H9 (cell line): ENCODE measurements around the gene ADCY5. TPM values are rescaled to one million over a fixed set of nuclear protein-coding genes. Genes with fewer than 3 reads are reported as not detected.

Source experiments
- DNase-seq: peaks from one replicate; pipeline ENCODE4 v3.0.0-alpha.2; 2017
- H2AFZ ChIP-seq: one replicate; pipeline ENCODE4 v1.6.1; 2013; ENCODE audit warnings: mild to moderate bottlenecking, low read length, control low read depth, moderate library complexity
- H2AK5ac ChIP-seq: 2 replicates; pipeline ENCODE4 v1.6.1; 2013; ENCODE audit warnings: low read length, control low read depth, mixed read lengths; ENCODE audit not compliant: insufficient read length
- H2BK120ac ChIP-seq: one replicate; pipeline ENCODE4 v1.6.1; 2013; ENCODE audit warnings: low read depth, mild to moderate bottlenecking, low read length, control low read depth, inconsistent platforms; ENCODE audit not compliant: poor library complexity, severe bottlenecking
- H2BK12ac ChIP-seq: 2 replicates; pipeline ENCODE4 v1.6.1; 2013; ENCODE audit warnings: low read length, control low read depth, mixed read lengths, low read depth; ENCODE audit not compliant: insufficient read length
- H2BK15ac ChIP-seq: 2 replicates; pipeline ENCODE4 v1.6.1; 2013; ENCODE audit warnings: low read depth, low read length, control low read depth
- H2BK20ac ChIP-seq: one replicate; pipeline ENCODE4 v1.6.1; 2013; ENCODE audit warnings: low read depth, mild to moderate bottlenecking, low read length, control low read depth, inconsistent platforms; ENCODE audit not compliant: poor library complexity, severe bottlenecking
- H2BK5ac ChIP-seq: 2 replicates; pipeline ENCODE4 v1.6.1; 2013; ENCODE audit warnings: low read length, control low read depth, mixed read lengths; ENCODE audit not compliant: insufficient read length
- H3K14ac ChIP-seq: 2 replicates; pipeline ENCODE4 v1.6.1; 2013; ENCODE audit warnings: low read length, control low read depth; ENCODE audit not compliant: insufficient read depth
- H3K18ac ChIP-seq: 2 replicates; pipeline ENCODE4 v1.6.1; 2013; ENCODE audit warnings: low read depth, mild to moderate bottlenecking, mixed read lengths, low read length, control low read depth; ENCODE audit not compliant: insufficient read length
- H3K23ac ChIP-seq: 2 replicates; pipeline ENCODE4 v1.6.1; 2013; ENCODE audit warnings: low read length, control low read depth, mixed read lengths, low read depth; ENCODE audit not compliant: insufficient read length
- H3K23me2 ChIP-seq: 2 replicates; pipeline ENCODE4 v1.6.1; 2013; ENCODE audit warnings: low read depth, mild to moderate bottlenecking, mixed read lengths, low read length, control low read depth; ENCODE audit not compliant: insufficient read length, poor library complexity, severe bottlenecking
- H3K27ac ChIP-seq: 2 replicates; pipeline ENCODE4 v1.5.1; 2013; ENCODE audit warnings: low read length, control low read depth, mixed read lengths, low read depth; ENCODE audit not compliant: insufficient read length
- H3K27me3 ChIP-seq: 2 replicates; pipeline ENCODE4 v1.6.1; 2013; ENCODE audit warnings: low read length, control low read depth, inconsistent platforms; ENCODE audit not compliant: insufficient read depth
- H3K4ac ChIP-seq: 2 replicates; pipeline ENCODE4 v1.6.1; 2013; ENCODE audit warnings: low read depth, mild to moderate bottlenecking, control low read depth, inconsistent platforms, low read length, moderate library complexity
- H3K4me1 ChIP-seq: 2 replicates; pipeline ENCODE4 v1.6.1; 2013; ENCODE audit warnings: low read length, control low read depth, inconsistent platforms; ENCODE audit not compliant: insufficient read depth
- H3K4me2 ChIP-seq: 2 replicates; pipeline ENCODE4 v1.6.1; 2013; ENCODE audit warnings: low read length, control low read depth, mixed read lengths; ENCODE audit not compliant: insufficient read length, insufficient read depth
- H3K56ac ChIP-seq: 2 replicates; pipeline ENCODE4 v1.6.1; 2013; ENCODE audit warnings: low read depth, mild to moderate bottlenecking, mixed read lengths, low read length, control low read depth; ENCODE audit not compliant: insufficient read length
- H3K79me1 ChIP-seq: 2 replicates; pipeline ENCODE4 v1.6.1; 2013; ENCODE audit warnings: low read depth, mild to moderate bottlenecking, moderate library complexity, low read length, control low read depth, inconsistent platforms; ENCODE audit not compliant: insufficient read depth, poor library complexity, severe bottlenecking
- H3K79me2 ChIP-seq: 2 replicates; pipeline ENCODE4 v1.6.1; 2013; ENCODE audit warnings: low read length, control low read depth, inconsistent platforms; ENCODE audit not compliant: insufficient read depth
- H3K9ac ChIP-seq: 2 replicates; pipeline ENCODE4 v1.6.1; 2013; ENCODE audit warnings: low read length, control low read depth, mixed read lengths; ENCODE audit not compliant: insufficient read length; ENCODE audit errors: extremely low read depth
- H3K9me3 ChIP-seq: one replicate; pipeline ENCODE4 v1.6.1; 2013; ENCODE audit warnings: low read depth, low read length, inconsistent platforms; ENCODE audit not compliant: control insufficient read depth
- H3T11ph ChIP-seq: one replicate; pipeline ENCODE4 v1.6.1; 2013; ENCODE audit warnings: mild to moderate bottlenecking, low read length, control low read depth, inconsistent platforms
- H4K20me1 ChIP-seq: one replicate; pipeline ENCODE4 v1.6.1; 2013; ENCODE audit not compliant: control insufficient read depth, insufficient read length, insufficient read depth
- H4K5ac ChIP-seq: 2 replicates; pipeline ENCODE4 v1.6.1; 2013; ENCODE audit warnings: low read depth, mild to moderate bottlenecking, mixed read lengths, low read length, control low read depth; ENCODE audit not compliant: insufficient read length
- H4K8ac ChIP-seq: replicated peaks from 2 replicates; pipeline ENCODE4 v1.6.1; 2013; ENCODE audit warnings: low read length, control low read depth, mixed read lengths, low read depth; ENCODE audit not compliant: insufficient read length
- H4K91ac ChIP-seq: 2 replicates; pipeline ENCODE4 v1.6.1; 2013; ENCODE audit warnings: low read depth, mild to moderate bottlenecking, moderate library complexity, mixed read lengths, low read length, control low read depth; ENCODE audit not compliant: insufficient read length
- H3K27ac Mint-ChIP-seq, 3 experiments: 2 replicates in 2 of 3; 3 replicates in 1 of 3; pipeline ENCODE4 v1.8.0; 2020 to 2021; ENCODE audit warnings: mixed read lengths in 3 of 3, mild to moderate bottlenecking in 1 of 3, moderate library complexity in 1 of 3
- H3K27me3 Mint-ChIP-seq: 2 replicates; pipeline ENCODE4 v1.8.0; 2021; ENCODE audit warnings: low read depth, mild to moderate bottlenecking, moderate library complexity, mixed read lengths
- H3K36me3 Mint-ChIP-seq, 3 experiments: 2 replicates in 2 of 3; 3 replicates in 1 of 3; pipeline ENCODE4 v1.8.0; 2020 to 2021; ENCODE audit warnings: low read depth in 3 of 3, mixed read lengths in 3 of 3; ENCODE audit not compliant: insufficient read depth in 1 of 3
- H3K4me1 Mint-ChIP-seq, 2 experiments: 2 replicates each; pipeline ENCODE4 v1.8.0; 2020; ENCODE audit warnings: mixed read lengths in 2 of 2
- H3K4me3 Mint-ChIP-seq, 2 experiments: 2 replicates in 1 of 2; 3 replicates in 1 of 2; pipeline ENCODE4 v1.8.0; 2020 to 2021; ENCODE audit warnings: mild to moderate bottlenecking in 2 of 2, mixed read lengths in 2 of 2, moderate library complexity in 1 of 2
- H3K9me3 Mint-ChIP-seq, 2 experiments: 2 replicates in 1 of 2; 3 replicates in 1 of 2; pipeline ENCODE4 v1.8.0; 2020; ENCODE audit warnings: mild to moderate bottlenecking in 2 of 2, mixed read lengths in 2 of 2, moderate library complexity in 1 of 2
- WGBS: extraction: QIAGEN DNeasy Blood & Tissue Kit; methylation state at CpG from one replicate; pipeline ENCODE4 v1.1.7; 2013; ENCODE audit warnings: missing lambda C conversion rate, low lambda C conversion rate, mixed read lengths; ENCODE audit not compliant: insufficient read length; ENCODE audit errors: extremely low coverage; 5-methylcytosine and 5-hydroxymethylcytosine counted together
- total RNA-seq: library from RNA; stranded (reverse); gene quantifications from 2 replicates; pipeline ENCODE4 v1.2.1, GENCODE V29; 2021
- TF ChIP-seq, protein P1 (sequence below): fragments of 200-600 bp; sonication (generic); conservative IDR thresholded peaks from 3 replicates; pipeline ENCODE4 v1.8.0; 2021; ENCODE audit warnings: antibody characterized with exemption, mild to moderate bottlenecking

ADCY5 gene
- total RNA-seq, 1 experiment from 2014 or later = 5.0 TPM

- H4K5ac ChIP-seq = no peak overlapping the region
- H4K91ac ChIP-seq = no peak overlapping the region
- Mint-ChIP-seq H3K27me3 (peaks cover 5% of the 10 kb centered on the region), H3K36me3 (peaks cover 0 to 5% (median 0%) of the 10 kb centered on the region in 3 experiments; a peak in 1 of 7 replicates), H3K4me1 (peaks cover 6 to 12% of the 10 kb centered on the region in 2 experiments), H3K4me3 (no peak overlapping the region), H3K27ac (peak overlapping the region in 1 of 3 experiments; percentile 16; a peak in 2 of 7 replicates), H3K9me3 (peaks cover 6 to 11% of the 10 kb centered on the region in 2 experiments; a peak in 3 of 5 replicates)
- H4K20me1 ChIP-seq = no peaks in the 10 kb centered on the region
- H2AFZ ChIP-seq = no peak overlapping the region
- H3K4ac ChIP-seq = no peak overlapping the region
- no peak overlapping the region for H3K27ac ChIP-seq
- H3K9me3 ChIP-seq = no peaks in the 10 kb centered on the region
- H3K4me1 ChIP-seq = no peaks in the 10 kb centered on the region
- H3K27me3 ChIP-seq = no peaks in the 10 kb centered on the region
- no peaks in the 10 kb centered on the region for H3K79me1 ChIP-seq
- H3K14ac ChIP-seq = no peak overlapping the region
- H2BK20ac ChIP-seq = no peak overlapping the region
- H2AK5ac ChIP-seq = no peak overlapping the region
- H4K8ac ChIP-seq = no peak overlapping the region
- no peak overlapping the region for H2BK15ac ChIP-seq
- H3K18ac ChIP-seq = no peak overlapping the region
- no peaks in the 10 kb centered on the region for H3K23me2 ChIP-seq
- H2BK12ac ChIP-seq = no peak overlapping the region
- no peaks in the 10 kb centered on the region for H3K79me2 ChIP-seq
- TF ChIP-seq, protein P1, sequence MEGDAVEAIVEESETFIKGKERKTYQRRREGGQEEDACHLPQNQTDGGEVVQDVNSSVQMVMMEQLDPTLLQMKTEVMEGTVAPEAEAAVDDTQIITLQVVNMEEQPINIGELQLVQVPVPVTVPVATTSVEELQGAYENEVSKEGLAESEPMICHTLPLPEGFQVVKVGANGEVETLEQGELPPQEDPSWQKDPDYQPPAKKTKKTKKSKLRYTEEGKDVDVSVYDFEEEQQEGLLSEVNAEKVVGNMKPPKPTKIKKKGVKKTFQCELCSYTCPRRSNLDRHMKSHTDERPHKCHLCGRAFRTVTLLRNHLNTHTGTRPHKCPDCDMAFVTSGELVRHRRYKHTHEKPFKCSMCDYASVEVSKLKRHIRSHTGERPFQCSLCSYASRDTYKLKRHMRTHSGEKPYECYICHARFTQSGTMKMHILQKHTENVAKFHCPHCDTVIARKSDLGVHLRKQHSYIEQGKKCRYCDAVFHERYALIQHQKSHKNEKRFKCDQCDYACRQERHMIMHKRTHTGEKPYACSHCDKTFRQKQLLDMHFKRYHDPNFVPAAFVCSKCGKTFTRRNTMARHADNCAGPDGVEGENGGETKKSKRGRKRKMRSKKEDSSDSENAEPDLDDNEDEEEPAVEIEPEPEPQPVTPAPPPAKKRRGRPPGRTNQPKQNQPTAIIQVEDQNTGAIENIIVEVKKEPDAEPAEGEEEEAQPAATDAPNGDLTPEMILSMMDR = no peak
- WGBS = no CpG with 5 or more reads among the region's 9 CpGs
- H2BK120ac ChIP-seq = no peak overlapping the region
- DNase-seq = no peak
- no peak overlapping the region for H3K9ac ChIP-seq
- H2BK5ac ChIP-seq = no peak overlapping the region
- no peak overlapping the region for H3K4me2 ChIP-seq
- no peak overlapping the region for H3K23ac ChIP-seq
- no peak overlapping the region for H3T11ph ChIP-seq
- no peak overlapping the region for H3K56ac ChIP-seq
Observed at GRCh38 chr3:123367467-123368154, 81.3 kb downstream of the ADCY5 start.
